HL-60 (cell line): Measurements from ENCODE around the gene NOS2.

ENCODE experiments used
- GABPA ChIP-seq: IDR thresholded peaks from 2 replicates; pipeline ENCODE4 v1.6.1; 2012; ENCODE audit warnings: low read depth
- POLR2AphosphoS5 ChIP-seq: IDR thresholded peaks from 2 replicates; pipeline ENCODE4 v1.6.1; 2012; ENCODE audit warnings: low read depth
- SPI1 ChIP-seq: IDR thresholded peaks from 2 replicates; pipeline ENCODE4 v1.6.1; 2012; ENCODE audit warnings: low read depth, mild to moderate bottlenecking, borderline replicate concordance
- TF ChIP-seq, protein P1 (sequence below): IDR thresholded peaks from 2 replicates; pipeline ENCODE4 v1.6.1; 2012; ENCODE audit warnings: low read depth; ENCODE audit not compliant: insufficient replicate concordance
- TF ChIP-seq, protein P2 (sequence below): IDR thresholded peaks from one replicate; pipeline ENCODE4 v1.5.1; 2011; ENCODE audit warnings: low read length, control low read depth, inconsistent platforms; ENCODE audit not compliant: insufficient read depth

DNA sequence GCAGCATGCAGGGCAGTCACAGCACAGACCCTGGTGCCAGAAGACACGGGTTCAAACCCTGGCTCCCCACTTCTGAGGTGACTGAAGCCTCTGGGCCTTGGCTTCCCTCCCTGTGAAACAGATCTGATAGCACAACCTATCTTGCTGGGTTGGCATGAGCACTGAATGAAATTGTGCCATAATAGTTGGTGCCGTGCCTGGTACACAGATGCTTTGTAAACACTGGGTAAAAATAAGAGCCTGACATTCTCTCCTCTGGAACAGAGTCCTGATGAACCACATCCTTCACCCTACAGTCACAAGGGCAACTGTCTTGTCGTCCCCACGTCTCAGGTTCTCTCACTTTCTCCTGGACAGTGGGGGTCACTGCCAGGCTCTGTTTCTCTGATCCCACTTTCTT, 35.7 kb downstream of the NOS2 start:
- TF ChIP-seq, protein P1, sequence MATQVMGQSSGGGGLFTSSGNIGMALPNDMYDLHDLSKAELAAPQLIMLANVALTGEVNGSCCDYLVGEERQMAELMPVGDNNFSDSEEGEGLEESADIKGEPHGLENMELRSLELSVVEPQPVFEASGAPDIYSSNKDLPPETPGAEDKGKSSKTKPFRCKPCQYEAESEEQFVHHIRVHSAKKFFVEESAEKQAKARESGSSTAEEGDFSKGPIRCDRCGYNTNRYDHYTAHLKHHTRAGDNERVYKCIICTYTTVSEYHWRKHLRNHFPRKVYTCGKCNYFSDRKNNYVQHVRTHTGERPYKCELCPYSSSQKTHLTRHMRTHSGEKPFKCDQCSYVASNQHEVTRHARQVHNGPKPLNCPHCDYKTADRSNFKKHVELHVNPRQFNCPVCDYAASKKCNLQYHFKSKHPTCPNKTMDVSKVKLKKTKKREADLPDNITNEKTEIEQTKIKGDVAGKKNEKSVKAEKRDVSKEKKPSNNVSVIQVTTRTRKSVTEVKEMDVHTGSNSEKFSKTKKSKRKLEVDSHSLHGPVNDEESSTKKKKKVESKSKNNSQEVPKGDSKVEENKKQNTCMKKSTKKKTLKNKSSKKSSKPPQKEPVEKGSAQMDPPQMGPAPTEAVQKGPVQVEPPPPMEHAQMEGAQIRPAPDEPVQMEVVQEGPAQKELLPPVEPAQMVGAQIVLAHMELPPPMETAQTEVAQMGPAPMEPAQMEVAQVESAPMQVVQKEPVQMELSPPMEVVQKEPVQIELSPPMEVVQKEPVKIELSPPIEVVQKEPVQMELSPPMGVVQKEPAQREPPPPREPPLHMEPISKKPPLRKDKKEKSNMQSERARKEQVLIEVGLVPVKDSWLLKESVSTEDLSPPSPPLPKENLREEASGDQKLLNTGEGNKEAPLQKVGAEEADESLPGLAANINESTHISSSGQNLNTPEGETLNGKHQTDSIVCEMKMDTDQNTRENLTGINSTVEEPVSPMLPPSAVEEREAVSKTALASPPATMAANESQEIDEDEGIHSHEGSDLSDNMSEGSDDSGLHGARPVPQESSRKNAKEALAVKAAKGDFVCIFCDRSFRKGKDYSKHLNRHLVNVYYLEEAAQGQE = no peak
- TF ChIP-seq POLR2AphosphoS5 (no peak), GABPA (no peak), SPI1 (no peak)
- TF ChIP-seq, protein P2, sequence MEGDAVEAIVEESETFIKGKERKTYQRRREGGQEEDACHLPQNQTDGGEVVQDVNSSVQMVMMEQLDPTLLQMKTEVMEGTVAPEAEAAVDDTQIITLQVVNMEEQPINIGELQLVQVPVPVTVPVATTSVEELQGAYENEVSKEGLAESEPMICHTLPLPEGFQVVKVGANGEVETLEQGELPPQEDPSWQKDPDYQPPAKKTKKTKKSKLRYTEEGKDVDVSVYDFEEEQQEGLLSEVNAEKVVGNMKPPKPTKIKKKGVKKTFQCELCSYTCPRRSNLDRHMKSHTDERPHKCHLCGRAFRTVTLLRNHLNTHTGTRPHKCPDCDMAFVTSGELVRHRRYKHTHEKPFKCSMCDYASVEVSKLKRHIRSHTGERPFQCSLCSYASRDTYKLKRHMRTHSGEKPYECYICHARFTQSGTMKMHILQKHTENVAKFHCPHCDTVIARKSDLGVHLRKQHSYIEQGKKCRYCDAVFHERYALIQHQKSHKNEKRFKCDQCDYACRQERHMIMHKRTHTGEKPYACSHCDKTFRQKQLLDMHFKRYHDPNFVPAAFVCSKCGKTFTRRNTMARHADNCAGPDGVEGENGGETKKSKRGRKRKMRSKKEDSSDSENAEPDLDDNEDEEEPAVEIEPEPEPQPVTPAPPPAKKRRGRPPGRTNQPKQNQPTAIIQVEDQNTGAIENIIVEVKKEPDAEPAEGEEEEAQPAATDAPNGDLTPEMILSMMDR = no peak
